AG10803 (cell line): ENCODE measurements around the gene OR2A12.
A peak's percentile ranks its signal among the peaks of the same experiment; 100 is the strongest.

Source experiments
- DNase-seq: peaks from one replicate; pipeline ENCODE4 v3.0.0; 2010; ENCODE audit warnings: low read depth
- H3K4me3 ChIP-seq: 2 replicates; pipeline ENCODE4 v1.5.1; 2011; ENCODE audit warnings: mild to moderate bottlenecking, low read length, control low read depth
- TF ChIP-seq, protein P1 (sequence below): conservative IDR thresholded peaks from 2 replicates; pipeline ENCODE4 v1.5.1; 2011; ENCODE audit warnings: mild to moderate bottlenecking, low read length, control low read depth, inconsistent platforms

The OR2A12 gene

GRCh38 chr7:144132262-144132661 is 46.2 kb downstream of the OR2A12 start:
- TF ChIP-seq, protein P1, sequence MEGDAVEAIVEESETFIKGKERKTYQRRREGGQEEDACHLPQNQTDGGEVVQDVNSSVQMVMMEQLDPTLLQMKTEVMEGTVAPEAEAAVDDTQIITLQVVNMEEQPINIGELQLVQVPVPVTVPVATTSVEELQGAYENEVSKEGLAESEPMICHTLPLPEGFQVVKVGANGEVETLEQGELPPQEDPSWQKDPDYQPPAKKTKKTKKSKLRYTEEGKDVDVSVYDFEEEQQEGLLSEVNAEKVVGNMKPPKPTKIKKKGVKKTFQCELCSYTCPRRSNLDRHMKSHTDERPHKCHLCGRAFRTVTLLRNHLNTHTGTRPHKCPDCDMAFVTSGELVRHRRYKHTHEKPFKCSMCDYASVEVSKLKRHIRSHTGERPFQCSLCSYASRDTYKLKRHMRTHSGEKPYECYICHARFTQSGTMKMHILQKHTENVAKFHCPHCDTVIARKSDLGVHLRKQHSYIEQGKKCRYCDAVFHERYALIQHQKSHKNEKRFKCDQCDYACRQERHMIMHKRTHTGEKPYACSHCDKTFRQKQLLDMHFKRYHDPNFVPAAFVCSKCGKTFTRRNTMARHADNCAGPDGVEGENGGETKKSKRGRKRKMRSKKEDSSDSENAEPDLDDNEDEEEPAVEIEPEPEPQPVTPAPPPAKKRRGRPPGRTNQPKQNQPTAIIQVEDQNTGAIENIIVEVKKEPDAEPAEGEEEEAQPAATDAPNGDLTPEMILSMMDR: no peak
- H3K4me3 ChIP-seq: no peak overlapping the region
- no peak for DNase-seq

DNA sequence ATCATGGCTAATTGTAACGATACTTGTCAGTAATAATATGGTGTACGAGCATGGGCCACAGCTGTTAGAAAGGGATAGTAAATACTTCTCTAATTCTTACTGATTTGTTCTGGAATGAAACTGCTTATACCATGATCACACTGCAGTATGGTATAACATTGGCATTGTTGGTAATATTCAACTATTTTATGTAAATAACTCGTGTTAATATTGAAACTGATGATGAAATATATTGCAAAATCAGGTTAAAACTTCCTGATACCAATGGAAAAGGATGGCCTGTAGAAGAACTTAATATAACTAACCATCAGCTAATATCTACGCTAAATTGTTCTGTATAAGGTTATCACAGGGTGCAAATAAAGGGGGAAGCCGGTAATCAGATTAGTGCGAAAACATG is 47.2 kb downstream of the OR2A12 start:
- H3K4me3 ChIP-seq: no peak overlapping the region
- DNase-seq: no peak
- TF ChIP-seq, protein P1: no peak

GRCh38 chr7:144134116-144134515 is 48.0 kb downstream of the OR2A12 start:
- DNase-seq: no peak
- TF ChIP-seq, protein P1: no peak
- no peak overlapping the region for H3K4me3 ChIP-seq

GRCh38 chr7:144137501-144137900 is 51.4 kb downstream of the OR2A12 start:
- TF ChIP-seq, protein P1: no peak
- peak; percentile 16 for DNase-seq

GRCh38 chr7:144142187-144142586 is 56.1 kb downstream of the OR2A12 start:
- DNase-seq: no peak
- TF ChIP-seq, protein P1: no peak
- H3K4me3 ChIP-seq: no peak overlapping the region

More at GRCh38 chr7:144137501-144137900, 51.4 kb downstream of the OR2A12 start:
- H3K4me3 ChIP-seq: no peak overlapping the region

DNA sequence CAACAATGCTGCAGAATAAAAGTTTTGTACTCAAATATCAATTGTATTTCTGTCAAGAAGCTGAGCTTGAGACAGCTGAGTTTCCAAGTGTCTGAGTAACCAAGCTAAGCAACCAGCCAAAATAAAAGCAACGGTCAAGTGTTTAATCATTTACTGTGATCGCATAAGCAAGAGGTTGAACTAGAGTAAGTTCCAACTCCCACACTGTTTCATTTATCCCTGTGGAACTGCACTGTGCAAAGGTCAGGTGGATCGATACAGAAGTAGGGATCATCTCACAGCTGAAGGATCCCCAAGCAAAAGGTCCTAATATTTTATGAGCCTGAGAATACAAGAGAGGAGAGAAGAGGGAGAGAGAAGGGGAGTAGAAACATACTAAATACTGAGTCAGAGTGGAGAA is 58.3 kb downstream of the OR2A12 start:
- TF ChIP-seq, protein P1: no peak
- DNase-seq: no peak
- no peak overlapping the region for H3K4me3 ChIP-seq

DNA sequence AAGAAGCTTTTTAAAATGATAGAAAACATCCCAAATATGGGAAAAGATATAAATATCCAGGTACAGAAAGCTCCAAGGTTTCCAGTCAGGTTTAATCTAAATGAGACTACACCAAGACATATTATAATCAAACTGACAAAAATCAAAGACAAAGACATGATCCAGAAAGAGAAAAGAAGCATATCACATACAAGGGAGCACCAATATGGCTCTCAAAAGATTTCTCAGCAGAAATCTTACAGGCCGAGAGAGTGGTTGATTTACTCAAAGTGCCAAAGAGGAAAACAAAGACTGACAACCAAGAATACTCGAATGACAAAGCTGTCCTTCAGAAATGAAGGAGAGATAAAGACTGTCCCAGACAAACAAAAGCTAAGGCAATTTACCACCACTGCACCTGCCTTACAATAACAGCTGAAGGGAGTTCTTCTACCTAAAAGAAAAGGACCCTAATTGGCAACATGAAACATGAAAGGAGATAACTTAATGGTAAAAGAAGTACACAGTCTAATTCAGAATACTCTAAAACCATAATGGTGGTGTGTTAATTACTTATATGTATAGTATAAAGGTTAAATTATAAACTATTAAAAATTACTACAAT is 62.2 kb downstream of the OR2A12 start:
- no peak overlapping the region for H3K4me3 ChIP-seq
- TF ChIP-seq, protein P1: no peak
- DNase-seq: no peak
